ENCODE results near the gene ETV6. TPM values are rescaled to one million over a fixed set of nuclear protein-coding genes. Genes with fewer than 3 reads are reported as not detected.
A peak's percentile ranks its signal among the peaks of the same experiment; 100 is the strongest.

ETV6 gene
- total and polyA plus RNA-seq, 2 experiments from 2014 or later, result 9.1 to 11.9 TPM

- DNase-seq (ENCODE audit: low read depth in 1 of 2, low spot score in 1 of 2), result no peak
- peaks cover 22% of the 10 kb centered on the region for H3K4me1 ChIP-seq (ENCODE audit: low read depth)
- no peaks in the 10 kb centered on the region for H3K36me3 ChIP-seq
- no peaks in the 10 kb centered on the region for H3K27me3 ChIP-seq
- H3K4me3 ChIP-seq, result no peak overlapping the region
- H3K27ac ChIP-seq, result no peak overlapping the region
- no peak for TF ChIP-seq CTCF (IDR thresholded peaks at IDR 0.05; ENCODE audit: low read depth, low read length)
- no peaks in the 10 kb centered on the region for H3K9me3 ChIP-seq (ENCODE audit: low read depth)
Measured at GRCh38 chr12:11769723-11770514, 120.4 kb downstream of the ETV6 start.

GRCh38 chr12:11771356-11771755, 121.9 kb downstream of the ETV6 start:
- Histone ChIP-seq H3K4me3 (no peak overlapping the region), H3K27me3 (no peaks in the 10 kb centered on the region), H3K9me3 (ENCODE audit: low read depth) (no peaks in the 10 kb centered on the region), H3K4me1 (ENCODE audit: low read depth) (peaks cover 11% of the 10 kb centered on the region), H3K27ac (peak overlapping the region; percentile 3), H3K36me3 (no peaks in the 10 kb centered on the region)
- TF ChIP-seq CTCF (IDR thresholded peaks at IDR 0.05; ENCODE audit: low read depth, low read length), result no peak
- peak in 1 of 2 donors; percentile 36 for DNase-seq (ENCODE audit: low read depth in 1 of 2, low spot score in 1 of 2)

GRCh38 chr12:11771895-11772502, 122.5 kb downstream of the ETV6 start:
- H3K4me1 ChIP-seq (ENCODE audit: low read depth), result peaks cover 5% of the 10 kb centered on the region
- no peak overlapping the region for H3K27ac ChIP-seq
- no peaks in the 10 kb centered on the region for H3K36me3 ChIP-seq
- H3K27me3 ChIP-seq, result no peaks in the 10 kb centered on the region
- no peaks in the 10 kb centered on the region for H3K9me3 ChIP-seq (ENCODE audit: low read depth)
- H3K4me3 ChIP-seq, result no peak overlapping the region
- no peak for TF ChIP-seq CTCF (IDR thresholded peaks at IDR 0.05; ENCODE audit: low read depth, low read length)
- peak in 1 of 2 donors; percentile 12 for DNase-seq (ENCODE audit: low read depth in 1 of 2, low spot score in 1 of 2)

GRCh38 chr12:11773889-11774677, 124.6 kb downstream of the ETV6 start:
- Histone ChIP-seq H3K36me3 (no peaks in the 10 kb centered on the region), H3K9me3 (ENCODE audit: low read depth) (no peaks in the 10 kb centered on the region), H3K27me3 (no peaks in the 10 kb centered on the region), H3K4me3 (no peak overlapping the region), H3K27ac (no peak overlapping the region), H3K4me1 (ENCODE audit: low read depth) (peaks cover 20% of the 10 kb centered on the region)
- no peak for DNase-seq (ENCODE audit: low read depth in 1 of 2, low spot score in 1 of 2)
- TF ChIP-seq CTCF (IDR thresholded peaks at IDR 0.05; ENCODE audit: low read depth, low read length), result no peak

GRCh38 chr12:11774821-11775220, 125.3 kb downstream of the ETV6 start:
- H3K36me3 ChIP-seq, result no peaks in the 10 kb centered on the region
- no peaks in the 10 kb centered on the region for H3K9me3 ChIP-seq (ENCODE audit: low read depth)
- no peak overlapping the region for H3K4me3 ChIP-seq
- no peak for DNase-seq (ENCODE audit: low read depth in 1 of 2, low spot score in 1 of 2)
- H3K27ac ChIP-seq, result peak overlapping the region; percentile 42
- no peak for TF ChIP-seq CTCF (IDR thresholded peaks at IDR 0.05; ENCODE audit: low read depth, low read length)
- H3K27me3 ChIP-seq, result no peaks in the 10 kb centered on the region
- peaks cover 27% of the 10 kb centered on the region for H3K4me1 ChIP-seq (ENCODE audit: low read depth)

Data from cardiac muscle cell (in vitro differentiated cells and primary cell).